ENCODE data around the gene FBXW7. TPM values are rescaled to one million over a fixed set of nuclear protein-coding genes. Genes with fewer than 3 reads are reported as not detected.

The FBXW7 gene
- total RNA-seq, 2 experiments from 2014 or later: 50.6 to 56.9 TPM

DNA sequence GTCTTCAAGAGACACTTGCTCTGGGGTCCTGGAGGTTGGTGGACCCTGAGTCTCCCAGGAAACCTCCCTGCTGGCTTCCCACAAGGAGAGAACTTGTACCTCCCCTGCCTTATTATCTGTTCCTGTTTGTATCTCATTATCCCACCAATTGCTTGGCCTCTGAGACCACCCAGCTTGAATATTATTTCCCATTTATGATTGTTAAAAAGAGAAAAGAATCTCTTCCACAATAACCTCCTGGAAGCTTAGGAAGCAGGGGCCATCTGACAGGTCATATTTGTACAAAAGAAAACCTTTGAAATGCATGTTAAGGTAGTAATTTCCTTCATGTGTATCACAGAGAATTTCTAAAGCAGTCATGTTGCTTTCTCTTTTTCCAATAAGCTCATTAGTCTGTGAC is 239.5 kb downstream of the FBXW7 start:
- POLR2A ChIA-PET: interaction anchor here (0.6 kb wide), 1 partner anchor 41 kb away, joined by 3 read pairs; no protein-coding TSS in a partner anchor
- CTCF ChIA-PET: no interaction called here

DNA sequence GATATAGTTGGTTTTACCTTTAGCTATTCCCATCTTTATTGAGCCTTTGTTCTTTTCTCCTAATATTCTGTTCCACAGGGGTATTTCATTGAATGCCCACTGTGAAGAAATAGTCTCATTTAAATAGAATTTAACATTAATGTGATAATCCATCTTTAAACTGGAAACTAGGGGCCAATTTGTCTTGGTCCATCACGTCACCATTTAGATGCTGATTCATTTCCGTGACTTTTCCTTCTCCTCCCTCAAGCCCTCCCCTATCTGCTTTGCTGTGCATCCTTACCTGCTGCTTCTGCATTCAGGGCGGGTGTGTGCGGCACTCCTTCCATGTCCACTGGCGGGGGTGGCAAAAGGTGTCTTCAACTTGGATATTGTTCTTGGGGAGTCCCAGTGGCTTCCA is 241.1 kb downstream of the FBXW7 start:
- ATAC-seq (no peak), DNase-seq (no peak)
- no peak overlapping the region for H3K27ac Mint-ChIP-seq
- no peaks in the 10 kb centered on the region for H3K4me1 Mint-ChIP-seq (ENCODE audit: low read depth)
- ChIA-PET POLR2A (no interaction called here), CTCF (no interaction called here)
- H3K9me3 Mint-ChIP-seq (ENCODE audit: insufficient read depth): no peaks in the 10 kb centered on the region
- H3K36me3 Mint-ChIP-seq (ENCODE audit: low read depth): no peaks in the 10 kb centered on the region
- no peak overlapping the region for H3K4me3 Mint-ChIP-seq
- no peaks in the 10 kb centered on the region for H3K27me3 Mint-ChIP-seq (ENCODE audit: low read depth)

More for the DNA sequence above, 239.5 kb downstream of the FBXW7 start:
- no peaks in the 10 kb centered on the region for H3K27me3 Mint-ChIP-seq (ENCODE audit: low read depth)
- DNase-seq (no peak), ATAC-seq (no peak)
- no peaks in the 10 kb centered on the region for H3K9me3 Mint-ChIP-seq (ENCODE audit: insufficient read depth)
- no peaks in the 10 kb centered on the region for H3K4me1 Mint-ChIP-seq (ENCODE audit: low read depth)
- H3K4me3 Mint-ChIP-seq: no peak overlapping the region
- no peaks in the 10 kb centered on the region for H3K36me3 Mint-ChIP-seq (ENCODE audit: low read depth)
- H3K27ac Mint-ChIP-seq: no peak overlapping the region

DNA sequence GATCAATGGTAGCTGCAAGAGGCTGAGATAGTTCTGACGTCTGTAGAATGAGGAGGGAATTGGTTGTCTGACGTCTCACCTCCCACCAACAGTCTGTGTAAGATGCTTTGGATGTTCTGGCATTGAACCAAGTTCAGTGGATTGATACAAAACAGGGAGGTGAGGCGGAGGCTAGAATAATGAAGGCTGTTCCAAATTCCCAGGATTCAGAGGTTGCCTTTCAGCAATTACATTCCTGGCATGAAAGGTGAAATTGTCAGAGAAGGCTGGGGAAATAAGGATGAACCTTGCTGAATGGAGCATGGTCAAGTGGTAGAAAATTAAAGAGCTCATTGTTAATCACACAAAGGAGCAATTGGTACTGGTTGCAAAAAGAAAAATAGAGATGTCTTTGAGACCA is 241.6 kb downstream of the FBXW7 start:
- no peak for ATAC-seq
- CTCF ChIA-PET: no interaction called here
- H3K27ac Mint-ChIP-seq: no peak overlapping the region

DNA sequence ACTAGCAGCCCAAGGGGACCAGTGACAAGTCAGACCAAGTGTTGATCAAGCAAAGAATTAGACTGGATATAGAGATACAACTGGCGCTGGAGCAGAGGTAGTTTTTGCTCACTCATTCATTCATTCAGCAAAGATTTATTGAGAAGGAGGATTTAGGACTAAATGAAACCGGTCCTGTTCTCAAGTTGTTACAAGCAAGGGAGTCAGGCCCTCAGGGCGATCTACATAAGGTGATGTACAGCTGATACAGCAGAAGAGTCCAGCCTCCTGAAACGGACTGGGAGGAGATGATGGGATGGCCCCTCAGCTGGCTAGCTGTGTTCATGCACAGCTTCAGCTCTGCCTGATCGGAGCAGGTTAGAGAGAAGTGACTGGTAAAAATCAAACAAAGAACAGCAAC is 242.4 kb downstream of the FBXW7 start:
- DNase-seq: no peak
- H3K4me3 Mint-ChIP-seq: no peak overlapping the region
- no peaks in the 10 kb centered on the region for H3K27me3 Mint-ChIP-seq (ENCODE audit: low read depth)
- H3K27ac Mint-ChIP-seq: no peak overlapping the region
- CTCF ChIA-PET: no interaction called here
- H3K9me3 Mint-ChIP-seq (ENCODE audit: insufficient read depth): no peaks in the 10 kb centered on the region
- POLR2A ChIA-PET: interaction anchor here (0.6 kb wide), 1 partner anchor 136 kb away, joined by 3 read pairs; no protein-coding TSS in a partner anchor
- ATAC-seq: no peak
- no peaks in the 10 kb centered on the region for H3K36me3 Mint-ChIP-seq (ENCODE audit: low read depth)
- H3K4me1 Mint-ChIP-seq (ENCODE audit: low read depth): no peaks in the 10 kb centered on the region

More for the DNA sequence above, 241.6 kb downstream of the FBXW7 start:
- Mint-ChIP-seq H3K27me3 (ENCODE audit: low read depth) (no peaks in the 10 kb centered on the region), H3K36me3 (ENCODE audit: low read depth) (no peaks in the 10 kb centered on the region), H3K9me3 (ENCODE audit: insufficient read depth) (no peaks in the 10 kb centered on the region), H3K4me1 (ENCODE audit: low read depth) (no peaks in the 10 kb centered on the region), H3K4me3 (no peak overlapping the region)
- no peak for DNase-seq
- POLR2A ChIA-PET: no interaction called here

DNA sequence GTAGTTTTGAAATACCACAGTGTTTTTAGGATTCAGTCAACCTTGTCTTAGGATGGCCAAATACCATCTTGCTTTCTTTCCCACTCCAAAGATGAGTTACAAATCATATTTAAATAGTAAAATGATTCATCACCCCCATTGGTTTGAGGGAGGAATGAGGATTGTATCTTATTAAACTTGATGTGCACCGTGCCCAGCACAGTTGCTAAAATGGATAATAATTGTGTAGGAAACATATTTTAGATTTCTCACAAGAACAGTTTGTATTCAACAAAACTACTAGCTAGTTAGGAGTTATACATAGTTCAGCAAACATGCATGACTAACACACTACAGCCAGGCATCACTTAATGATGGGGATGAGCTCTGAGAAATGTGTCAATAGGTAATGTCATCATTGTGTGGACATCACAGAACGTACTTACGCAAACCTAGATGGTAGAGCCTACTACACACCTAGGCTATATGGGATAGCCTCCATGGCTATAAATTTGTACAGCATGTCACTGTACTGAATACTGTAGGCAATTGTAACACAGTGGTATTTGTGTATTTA is 245.4 kb downstream of the FBXW7 start:
- DNase-seq (no peak), ATAC-seq (no peak)
- Mint-ChIP-seq H3K27ac (no peak overlapping the region), H3K4me3 (no peak overlapping the region), H3K4me1 (ENCODE audit: low read depth) (no peaks in the 10 kb centered on the region), H3K9me3 (ENCODE audit: insufficient read depth) (no peaks in the 10 kb centered on the region), H3K27me3 (ENCODE audit: low read depth) (no peaks in the 10 kb centered on the region), H3K36me3 (ENCODE audit: low read depth) (no peaks in the 10 kb centered on the region)
- ChIA-PET CTCF (no interaction called here), POLR2A (no interaction called here)

DNA sequence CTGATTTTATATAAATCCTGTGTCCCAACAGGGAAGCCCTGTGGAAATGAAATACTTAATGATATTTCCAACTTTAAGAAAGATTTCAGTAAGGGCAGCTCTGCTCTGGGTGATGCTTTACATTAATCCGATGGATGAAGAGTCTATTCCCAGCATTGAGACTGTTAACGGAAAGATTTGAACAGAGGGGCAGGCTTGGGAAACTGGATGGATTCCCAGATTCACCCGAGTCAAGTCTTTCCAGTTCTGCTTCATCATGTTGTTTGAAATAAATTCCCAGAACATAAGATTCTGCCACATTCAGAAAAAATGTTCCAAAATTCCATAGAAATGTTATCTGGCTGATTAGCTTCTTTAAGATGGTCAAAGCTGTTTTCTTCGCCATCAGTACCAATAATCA is 246.0 kb downstream of the FBXW7 start:
- H3K36me3 Mint-ChIP-seq (ENCODE audit: low read depth): no peaks in the 10 kb centered on the region
- ChIA-PET POLR2A (no interaction called here), CTCF (no interaction called here)
- H3K4me1 Mint-ChIP-seq (ENCODE audit: low read depth): no peaks in the 10 kb centered on the region
- DNase-seq (no peak), ATAC-seq (no peak)
- H3K9me3 Mint-ChIP-seq (ENCODE audit: insufficient read depth): no peaks in the 10 kb centered on the region
- no peak overlapping the region for H3K4me3 Mint-ChIP-seq
- no peak overlapping the region for H3K27ac Mint-ChIP-seq
- no peaks in the 10 kb centered on the region for H3K27me3 Mint-ChIP-seq (ENCODE audit: low read depth)

DNA sequence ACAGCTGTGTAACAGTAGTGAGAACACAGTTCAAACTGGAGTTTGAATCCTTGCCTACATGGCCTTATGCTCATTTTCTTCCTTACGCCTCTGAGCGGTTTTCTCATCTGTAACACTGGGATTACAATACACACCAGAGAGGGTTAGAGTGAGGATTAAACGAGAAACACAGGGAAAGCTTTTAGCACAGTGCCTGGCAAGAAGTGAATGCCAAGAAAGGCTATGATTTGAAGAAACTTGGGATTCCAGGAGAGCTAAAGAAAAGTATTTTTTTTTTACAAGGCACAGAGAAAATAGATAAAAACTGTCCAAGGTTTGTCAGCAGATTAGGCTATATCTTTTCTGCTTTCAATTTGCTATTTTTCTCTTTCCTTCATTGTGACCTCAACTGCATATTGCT is 246.4 kb downstream of the FBXW7 start:
- DNase-seq: no peak
- no peak overlapping the region for H3K27ac Mint-ChIP-seq
- H3K27me3 Mint-ChIP-seq (ENCODE audit: low read depth): no peaks in the 10 kb centered on the region
- POLR2A ChIA-PET: no interaction called here
- no peaks in the 10 kb centered on the region for H3K36me3 Mint-ChIP-seq (ENCODE audit: low read depth)
- CTCF ChIA-PET: interaction anchor here (0.9 kb wide), 1 partner anchor 33 kb away, joined by 3 read pairs; no protein-coding TSS in a partner anchor
- H3K4me3 Mint-ChIP-seq: no peak overlapping the region
- ATAC-seq: no peak
- H3K4me1 Mint-ChIP-seq (ENCODE audit: low read depth): no peaks in the 10 kb centered on the region
- H3K9me3 Mint-ChIP-seq (ENCODE audit: insufficient read depth): no peaks in the 10 kb centered on the region

DNA sequence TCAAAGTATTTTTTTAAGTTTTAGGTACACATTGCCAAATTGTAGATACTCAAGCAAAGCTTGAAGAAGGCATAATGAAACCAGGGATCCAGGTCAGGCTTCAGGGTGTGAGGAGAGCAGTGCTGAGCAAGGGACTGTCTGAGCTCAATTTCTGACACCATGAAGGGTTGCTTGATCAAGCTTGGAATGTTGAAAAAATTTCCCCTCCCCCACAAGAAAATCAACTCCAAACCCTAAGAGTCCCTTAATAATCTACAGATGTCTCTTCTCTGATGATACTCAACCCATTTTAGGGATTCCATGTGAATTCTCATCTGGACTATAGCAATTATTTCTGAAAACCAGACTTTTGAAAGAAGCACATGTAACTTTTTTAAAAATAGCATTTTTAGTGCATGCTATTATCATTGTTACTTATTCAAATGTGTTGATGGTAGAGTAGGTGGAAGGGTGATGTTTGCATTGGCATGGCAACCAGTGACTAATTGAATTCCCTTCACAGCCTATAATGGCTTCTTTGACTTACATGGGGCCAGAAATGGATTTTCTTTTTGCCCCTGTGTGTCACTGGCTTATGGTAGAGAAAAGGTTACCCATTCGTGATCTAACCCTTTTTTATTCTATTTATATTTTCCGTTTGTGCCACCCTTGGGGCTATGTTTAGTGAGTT is 252.0 kb downstream of the FBXW7 start:
- ChIA-PET CTCF (no interaction called here), POLR2A (no interaction called here)
- no peaks in the 10 kb centered on the region for H3K36me3 Mint-ChIP-seq (ENCODE audit: low read depth)
- peaks cover 7% of the 10 kb centered on the region for H3K4me1 Mint-ChIP-seq (ENCODE audit: low read depth)
- no peaks in the 10 kb centered on the region for H3K9me3 Mint-ChIP-seq (ENCODE audit: insufficient read depth)
- no peaks in the 10 kb centered on the region for H3K27me3 Mint-ChIP-seq (ENCODE audit: low read depth)
- H3K4me3 Mint-ChIP-seq: no peak overlapping the region
- no peak for DNase-seq
- no peak for ATAC-seq
- no peak overlapping the region for H3K27ac Mint-ChIP-seq

DNA sequence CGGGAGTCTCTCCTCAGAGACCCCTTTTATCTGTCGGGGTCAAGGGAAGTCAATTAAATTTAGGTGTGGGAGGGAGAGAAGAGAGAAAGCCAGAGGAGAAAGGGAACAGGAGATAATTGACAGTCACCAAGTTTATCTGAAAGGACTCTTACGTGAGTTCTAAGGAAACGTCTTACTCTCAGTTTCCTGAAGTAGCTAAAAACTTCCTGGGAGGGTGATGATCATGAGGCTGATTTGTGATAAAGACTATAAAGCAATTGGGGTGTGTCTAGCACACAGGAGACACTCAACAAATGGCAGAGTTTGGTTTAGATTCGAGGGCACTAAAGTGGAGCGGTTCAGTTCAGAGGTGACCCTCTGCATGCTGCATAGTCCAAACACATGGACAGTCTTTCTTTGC is 254.1 kb downstream of the FBXW7 start:
- Mint-ChIP-seq H3K36me3 (ENCODE audit: low read depth) (no peaks in the 10 kb centered on the region), H3K4me1 (ENCODE audit: low read depth) (peaks cover 7% of the 10 kb centered on the region), H3K9me3 (ENCODE audit: insufficient read depth) (no peaks in the 10 kb centered on the region), H3K4me3 (no peak overlapping the region), H3K27ac (peak overlapping the region; percentile 3), H3K27me3 (ENCODE audit: low read depth) (no peaks in the 10 kb centered on the region)
- DNase-seq: no peak
- no peak for ATAC-seq
- ChIA-PET POLR2A (no interaction called here), CTCF (no interaction called here)

DNA sequence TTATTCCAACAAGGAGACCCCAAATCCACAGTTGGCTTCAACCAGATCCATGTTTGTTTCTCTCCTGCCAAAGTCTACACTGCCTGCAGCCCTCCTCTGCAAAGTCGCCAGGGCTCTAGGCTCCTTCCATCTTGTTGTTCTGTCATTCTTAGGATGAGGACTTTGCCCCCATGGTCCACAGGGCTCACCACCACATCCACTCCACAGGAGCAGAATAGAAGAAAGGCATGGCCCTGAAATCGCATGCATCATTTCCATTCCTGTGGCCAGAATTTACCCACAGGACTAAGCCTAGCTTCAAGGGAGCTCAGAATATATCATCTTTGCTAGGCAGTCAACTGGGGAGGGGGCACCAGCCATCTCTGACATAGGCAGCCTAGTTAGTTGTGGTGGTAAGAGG is 254.7 kb downstream of the FBXW7 start:
- Mint-ChIP-seq H3K27me3 (ENCODE audit: low read depth) (no peaks in the 10 kb centered on the region), H3K36me3 (ENCODE audit: low read depth) (no peaks in the 10 kb centered on the region), H3K9me3 (ENCODE audit: insufficient read depth) (no peaks in the 10 kb centered on the region), H3K4me3 (no peak overlapping the region), H3K4me1 (ENCODE audit: low read depth) (peaks cover 7% of the 10 kb centered on the region), H3K27ac (no peak overlapping the region)
- no peak for ATAC-seq
- ChIA-PET POLR2A (no interaction called here), CTCF (no interaction called here)
- DNase-seq: no peak

DNA sequence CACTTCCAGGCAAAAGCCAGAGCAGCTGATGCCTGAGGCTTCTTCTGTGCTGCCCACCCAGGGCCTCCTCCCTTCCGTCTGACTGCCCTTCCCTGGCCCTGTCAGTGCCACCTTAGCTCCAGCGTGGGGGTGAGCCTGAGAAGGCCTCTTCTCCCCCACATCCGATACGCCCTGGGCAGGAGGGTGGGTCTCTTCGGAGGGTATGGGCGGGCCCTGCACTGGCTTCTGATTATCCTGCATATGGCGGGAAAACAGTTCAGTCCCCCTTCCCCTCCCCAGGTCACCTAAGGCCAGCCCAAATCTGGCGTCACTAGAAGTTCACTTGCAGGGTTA is 256.7 kb downstream of the FBXW7 start:
- H3K4me1 Mint-ChIP-seq (ENCODE audit: low read depth): peaks cover 7% of the 10 kb centered on the region
- H3K9me3 Mint-ChIP-seq (ENCODE audit: insufficient read depth): no peaks in the 10 kb centered on the region
- no peaks in the 10 kb centered on the region for H3K27me3 Mint-ChIP-seq (ENCODE audit: low read depth)
- ATAC-seq (no peak), DNase-seq (no peak)
- no peak overlapping the region for H3K27ac Mint-ChIP-seq
- POLR2A ChIA-PET: no interaction called here
- H3K4me3 Mint-ChIP-seq: no peak overlapping the region
- CTCF ChIA-PET: no interaction called here
- no peaks in the 10 kb centered on the region for H3K36me3 Mint-ChIP-seq (ENCODE audit: low read depth)

DNA sequence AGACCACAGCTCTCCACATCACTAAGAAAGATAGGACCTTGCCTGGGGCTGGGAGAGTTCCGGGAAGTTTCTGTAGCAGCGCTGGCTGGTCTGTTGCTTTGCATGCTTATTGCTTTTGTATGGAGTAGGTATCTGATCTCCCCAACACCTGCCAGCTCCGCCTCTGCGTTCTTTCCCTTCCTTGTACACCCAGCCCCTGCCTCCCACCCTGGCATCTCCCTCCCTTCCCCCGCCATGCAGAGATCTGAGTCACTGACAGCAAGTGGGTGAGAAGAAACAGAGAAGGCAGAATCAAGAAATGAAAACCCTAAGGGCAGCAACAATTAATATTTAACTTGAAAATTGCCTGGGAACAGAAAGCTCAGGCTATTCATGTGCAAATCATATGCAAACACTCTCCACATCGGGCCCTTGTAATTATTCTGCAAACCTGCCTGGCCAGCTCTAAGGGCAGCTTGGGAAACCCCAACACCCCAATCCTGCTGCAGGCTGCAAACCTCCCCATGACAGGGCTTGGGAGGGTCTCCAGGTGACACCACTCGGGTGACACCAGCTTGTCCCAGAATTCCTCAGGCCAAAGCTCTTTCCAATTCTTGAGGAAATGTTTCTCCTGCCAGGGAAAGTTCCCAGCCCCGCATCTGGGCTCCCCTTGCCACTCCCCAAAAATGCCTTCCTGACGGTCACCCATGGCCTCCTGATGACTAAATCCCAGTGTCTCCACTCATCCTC is 257.2 kb downstream of the FBXW7 start:
- no peaks in the 10 kb centered on the region for H3K9me3 Mint-ChIP-seq (ENCODE audit: insufficient read depth)
- ATAC-seq (no peak), DNase-seq (no peak)
- H3K27me3 Mint-ChIP-seq (ENCODE audit: low read depth): no peaks in the 10 kb centered on the region
- POLR2A ChIA-PET: no interaction called here
- no peaks in the 10 kb centered on the region for H3K36me3 Mint-ChIP-seq (ENCODE audit: low read depth)
- H3K27ac Mint-ChIP-seq: no peak overlapping the region
- no peak overlapping the region for H3K4me3 Mint-ChIP-seq
- CTCF ChIA-PET: no interaction called here
- peaks cover 7% of the 10 kb centered on the region for H3K4me1 Mint-ChIP-seq (ENCODE audit: low read depth)

DNA sequence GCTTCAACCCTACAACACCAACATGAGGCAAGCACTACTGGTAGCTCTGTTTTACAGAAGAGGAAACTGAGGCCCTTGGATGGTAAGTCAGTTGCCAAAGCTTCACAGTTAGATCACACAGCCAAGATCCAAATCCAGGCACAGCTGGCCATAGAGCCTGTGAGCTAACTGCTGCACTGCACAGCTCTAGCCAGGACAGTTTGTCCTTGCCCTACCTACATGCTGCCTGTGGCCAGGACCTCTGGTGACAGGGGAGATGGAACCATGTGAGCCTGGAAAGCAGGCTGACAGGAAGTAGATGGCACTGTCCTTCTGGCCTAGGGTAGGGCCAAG is 257.8 kb downstream of the FBXW7 start:
- Mint-ChIP-seq H3K27me3 (ENCODE audit: low read depth) (no peaks in the 10 kb centered on the region), H3K9me3 (ENCODE audit: insufficient read depth) (no peaks in the 10 kb centered on the region), H3K36me3 (ENCODE audit: low read depth) (no peaks in the 10 kb centered on the region), H3K4me1 (ENCODE audit: low read depth) (peaks cover 7% of the 10 kb centered on the region), H3K27ac (no peak overlapping the region), H3K4me3 (no peak overlapping the region)
- POLR2A ChIA-PET: no interaction called here
- CTCF ChIA-PET: no interaction called here
- no peak for DNase-seq
- ATAC-seq: no peak

All from activated CD8-positive, alpha-beta T cell treated with anti-CD3 and anti-CD28 coated beads, Interleukin-2, amount 10 ng/mL, durations not matched to agents 7 days and 5 days (primary cell).